ENCODE data around the gene COX4I1.

Gene COX4I1

DNA sequence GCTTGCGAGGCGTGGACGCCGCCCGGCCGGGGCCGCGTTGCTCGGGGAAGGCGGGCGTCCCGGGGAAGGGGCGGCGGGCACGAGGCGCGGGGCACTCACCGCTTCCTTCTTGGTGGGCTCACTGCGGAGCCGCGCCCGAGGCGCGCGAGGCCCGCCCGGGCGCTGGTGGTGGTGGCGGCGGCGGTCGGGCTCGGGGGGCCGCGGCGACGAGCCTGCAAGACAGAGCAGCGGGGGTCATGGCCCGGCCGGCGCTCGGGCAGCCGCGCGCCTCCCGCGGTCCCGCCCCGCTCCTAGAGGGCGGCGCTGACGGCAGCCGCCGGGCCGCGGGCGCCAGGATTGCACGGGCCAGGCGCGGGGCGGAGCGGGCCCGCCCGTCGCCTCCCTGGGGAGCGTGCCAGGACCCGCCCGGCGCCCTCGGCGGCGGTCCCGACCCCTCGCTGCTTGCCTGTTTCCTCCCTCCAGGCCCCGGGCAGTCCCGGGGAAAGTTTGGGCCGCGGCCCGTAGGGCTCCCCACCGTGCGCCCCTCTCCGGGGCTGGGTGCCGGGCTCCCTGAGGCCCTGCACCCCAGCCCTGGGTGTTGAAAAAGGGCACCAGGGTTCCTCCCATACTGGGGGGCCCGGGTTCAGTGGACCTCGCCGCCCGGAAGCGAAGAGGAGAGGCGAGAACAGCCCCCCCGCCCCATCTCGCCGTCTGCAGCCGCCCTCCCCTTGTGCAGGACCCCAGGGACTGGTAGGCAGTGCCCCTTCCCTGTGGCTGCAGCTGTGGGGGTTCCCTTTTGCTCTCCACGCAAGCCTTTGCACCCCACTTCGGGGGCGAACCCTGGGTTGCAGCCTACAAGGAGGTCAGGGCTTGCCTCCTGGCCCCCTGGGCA, 48.4 kb upstream of the COX4I1 start, which contains the start of gene C16orf74:
Gene C16orf74, minus strand, starts transcription at position 270 of the 871 bp plus-strand sequence. CDS start 15,879 bp downstream, outside the sequence.
- H3K4me1 ChIP-seq (ENCODE audit: insufficient read depth, low read length): peaks cover 11% of the 10 kb centered on the region
- DNase-seq (peak; percentile 20), ATAC-seq (ENCODE audit: insufficient read depth, low read depth) (peak; percentile 82)
- H3K27me3 ChIP-seq (ENCODE audit: insufficient read depth, low read length, poor library complexity): peaks cover 33% of the 10 kb centered on the region
- TF ChIP-seq EZH2 (IDR thresholded peaks at IDR 0.05; ENCODE audit: borderline replicate concordance, low read depth, low read length, severe bottlenecking): peak; percentile 62
- TF ChIP-seq, protein P1, sequence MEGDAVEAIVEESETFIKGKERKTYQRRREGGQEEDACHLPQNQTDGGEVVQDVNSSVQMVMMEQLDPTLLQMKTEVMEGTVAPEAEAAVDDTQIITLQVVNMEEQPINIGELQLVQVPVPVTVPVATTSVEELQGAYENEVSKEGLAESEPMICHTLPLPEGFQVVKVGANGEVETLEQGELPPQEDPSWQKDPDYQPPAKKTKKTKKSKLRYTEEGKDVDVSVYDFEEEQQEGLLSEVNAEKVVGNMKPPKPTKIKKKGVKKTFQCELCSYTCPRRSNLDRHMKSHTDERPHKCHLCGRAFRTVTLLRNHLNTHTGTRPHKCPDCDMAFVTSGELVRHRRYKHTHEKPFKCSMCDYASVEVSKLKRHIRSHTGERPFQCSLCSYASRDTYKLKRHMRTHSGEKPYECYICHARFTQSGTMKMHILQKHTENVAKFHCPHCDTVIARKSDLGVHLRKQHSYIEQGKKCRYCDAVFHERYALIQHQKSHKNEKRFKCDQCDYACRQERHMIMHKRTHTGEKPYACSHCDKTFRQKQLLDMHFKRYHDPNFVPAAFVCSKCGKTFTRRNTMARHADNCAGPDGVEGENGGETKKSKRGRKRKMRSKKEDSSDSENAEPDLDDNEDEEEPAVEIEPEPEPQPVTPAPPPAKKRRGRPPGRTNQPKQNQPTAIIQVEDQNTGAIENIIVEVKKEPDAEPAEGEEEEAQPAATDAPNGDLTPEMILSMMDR (IDR thresholded peaks at IDR 0.05; ENCODE audit: borderline replicate concordance, extremely low read depth, low read length, poor library complexity, severe bottlenecking): no peak
- H3K79me2 ChIP-seq (ENCODE audit: insufficient read depth, low read length): no peaks in the 10 kb centered on the region
- H4K20me1 ChIP-seq (ENCODE audit: insufficient read depth, low read length): peaks cover 10% of the 10 kb centered on the region; the same call in 1 of the 2 replicates
- H3K9me3 ChIP-seq (ENCODE audit: insufficient read depth, low read length, severe bottlenecking): no peaks in the 10 kb centered on the region
- peak within 1 kb of the TSS in 1 of 2 experiments; percentile 45; a peak in 2 of 4 replicates for H3K4me3 ChIP-seq (ENCODE audit: low read depth in 1 of 2, low read length in 2 of 2)
- H3K4me2 ChIP-seq (ENCODE audit: insufficient read depth, low read length): peak within 1 kb of the TSS; percentile 66
- H2AFZ ChIP-seq (ENCODE audit: low read depth, low read length): peak within 1 kb of the TSS; percentile 45
- H3K27ac ChIP-seq (ENCODE audit: low read length): no peak within 1 kb of the TSS
- H3K36me3 ChIP-seq (ENCODE audit: insufficient read depth, low read length): no peaks in the 10 kb centered on the region
- peak within 1 kb of the TSS; percentile 32; the same call in 1 of the 2 replicates for H3K9ac ChIP-seq (ENCODE audit: low read depth, low read length)

DNA sequence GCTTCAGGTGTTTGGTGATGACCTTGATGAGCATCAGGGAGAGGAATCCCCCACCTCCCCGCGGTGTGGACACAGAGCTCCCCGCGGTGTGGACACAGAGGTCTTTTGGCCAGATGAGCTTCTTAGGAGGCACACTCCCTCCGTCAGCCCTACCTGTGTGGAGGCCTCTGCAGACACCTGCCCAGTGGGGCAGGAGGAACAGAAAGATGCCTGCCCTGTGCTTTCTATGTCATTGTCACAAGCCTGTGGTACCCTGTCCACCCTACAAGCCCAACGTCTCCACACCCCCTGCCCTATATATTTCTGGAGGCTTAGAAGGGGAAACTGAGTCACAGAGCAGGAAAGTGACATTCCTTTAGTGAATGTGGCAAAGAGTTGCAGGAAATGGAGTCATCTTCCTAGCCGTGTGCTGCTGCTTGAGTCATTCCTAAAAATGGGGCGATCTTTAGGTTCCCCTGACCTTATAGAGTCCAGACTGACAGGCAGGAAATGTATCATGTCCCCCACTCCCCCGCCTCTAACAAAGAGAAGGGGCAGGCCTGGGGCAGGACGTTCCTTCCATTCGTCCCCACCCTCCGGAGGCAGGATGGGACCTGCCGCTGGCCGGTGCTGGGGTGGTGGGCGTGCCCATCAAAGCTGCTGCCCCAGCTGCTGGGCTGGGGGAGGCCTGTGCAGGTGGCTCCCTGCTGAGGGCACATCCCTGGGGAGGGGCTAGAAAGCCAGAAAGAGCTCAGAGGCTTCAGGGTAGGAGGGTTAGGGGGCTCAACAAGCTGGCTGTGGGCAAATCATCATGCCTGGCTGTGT, 47.6 kb upstream of the COX4I1 start:
- ATAC-seq (ENCODE audit: insufficient read depth, low read depth): no peak
- Histone ChIP-seq H2AFZ (ENCODE audit: low read depth, low read length) (no peak overlapping the region), H3K27me3 (ENCODE audit: insufficient read depth, low read length, poor library complexity) (peaks cover 31% of the 10 kb centered on the region), H3K4me2 (ENCODE audit: insufficient read depth, low read length) (no peak overlapping the region), H3K79me2 (ENCODE audit: insufficient read depth, low read length) (no peaks in the 10 kb centered on the region), H3K4me1 (ENCODE audit: insufficient read depth, low read length) (peaks cover 11% of the 10 kb centered on the region), H3K27ac (ENCODE audit: low read length) (no peak overlapping the region), H3K4me3 (ENCODE audit: low read depth in 1 of 2, low read length in 2 of 2) (no peak overlapping the region), H3K9me3 (ENCODE audit: insufficient read depth, low read length, severe bottlenecking) (no peaks in the 10 kb centered on the region), H3K9ac (ENCODE audit: low read depth, low read length) (no peak overlapping the region), H3K36me3 (ENCODE audit: insufficient read depth, low read length) (no peaks in the 10 kb centered on the region), H4K20me1 (ENCODE audit: insufficient read depth, low read length) (peaks cover 10% of the 10 kb centered on the region; the same call in 1 of the 2 replicates)
- DNase-seq: no peak
- TF ChIP-seq, protein P1 (IDR thresholded peaks at IDR 0.05; ENCODE audit: borderline replicate concordance, extremely low read depth, low read length, poor library complexity, severe bottlenecking): no peak
- TF ChIP-seq EZH2 (IDR thresholded peaks at IDR 0.05; ENCODE audit: borderline replicate concordance, low read depth, low read length, severe bottlenecking): no peak

DNA sequence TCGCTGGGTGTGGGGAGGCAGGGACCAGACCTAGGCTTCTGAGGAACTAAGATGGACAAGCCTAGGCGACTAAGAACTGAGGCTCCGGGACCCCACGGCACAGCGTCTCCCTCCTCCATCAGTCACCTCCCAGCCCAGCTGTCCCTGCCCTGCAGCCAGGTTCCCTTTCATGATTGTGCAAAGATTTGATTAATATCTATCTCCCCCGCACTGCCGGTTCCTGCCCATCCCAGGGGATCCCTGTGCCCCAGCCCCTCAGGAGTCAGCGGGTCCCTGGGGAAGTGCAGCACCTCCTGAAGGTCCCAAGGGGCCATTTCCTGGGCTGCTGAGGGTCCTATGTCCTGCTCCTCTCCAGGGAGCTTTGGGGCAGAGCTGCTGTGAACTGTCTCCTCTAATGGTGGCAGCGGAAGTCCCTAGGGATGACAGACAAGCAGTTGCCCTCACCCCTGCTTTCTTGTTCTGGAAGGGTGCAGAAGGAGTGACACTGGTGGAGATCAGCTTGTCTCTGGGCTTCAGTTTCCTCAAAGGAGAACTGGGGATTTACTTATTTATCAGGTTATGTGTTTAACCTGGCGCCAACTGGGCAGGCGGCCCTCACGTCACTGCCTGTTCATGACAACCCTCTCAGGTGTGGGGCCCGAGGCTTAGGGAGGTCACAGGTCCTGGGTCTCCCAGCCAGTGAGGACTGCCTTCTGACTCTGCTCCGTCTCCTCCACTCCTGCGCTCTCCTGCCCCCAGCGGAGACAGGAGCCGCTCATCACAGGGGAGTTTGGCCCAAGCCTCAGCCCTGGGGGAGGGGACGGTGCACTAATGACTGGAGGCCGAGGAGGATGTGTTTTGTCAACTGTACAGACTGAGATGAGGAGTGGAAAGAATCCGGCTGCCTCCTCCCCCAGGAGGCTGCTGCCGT, 46.7 kb upstream of the COX4I1 start:
- Histone ChIP-seq H3K36me3 (ENCODE audit: insufficient read depth, low read length) (no peaks in the 10 kb centered on the region), H4K20me1 (ENCODE audit: insufficient read depth, low read length) (peaks cover 10% of the 10 kb centered on the region; the same call in 1 of the 2 replicates), H3K4me3 (ENCODE audit: low read depth in 1 of 2, low read length in 2 of 2) (no peak overlapping the region), H3K79me2 (ENCODE audit: insufficient read depth, low read length) (no peaks in the 10 kb centered on the region), H3K4me2 (ENCODE audit: insufficient read depth, low read length) (no peak overlapping the region), H3K9ac (ENCODE audit: low read depth, low read length) (no peak overlapping the region), H3K27ac (ENCODE audit: low read length) (no peak overlapping the region), H2AFZ (ENCODE audit: low read depth, low read length) (no peak overlapping the region), H3K9me3 (ENCODE audit: insufficient read depth, low read length, severe bottlenecking) (no peaks in the 10 kb centered on the region), H3K27me3 (ENCODE audit: insufficient read depth, low read length, poor library complexity) (peaks cover 30% of the 10 kb centered on the region), H3K4me1 (ENCODE audit: insufficient read depth, low read length) (peaks cover 11% of the 10 kb centered on the region)
- DNase-seq (no peak), ATAC-seq (ENCODE audit: insufficient read depth, low read depth) (no peak)
- no peak for TF ChIP-seq EZH2 (IDR thresholded peaks at IDR 0.05; ENCODE audit: borderline replicate concordance, low read depth, low read length, severe bottlenecking)
- TF ChIP-seq, protein P1 (IDR thresholded peaks at IDR 0.05; ENCODE audit: borderline replicate concordance, extremely low read depth, low read length, poor library complexity, severe bottlenecking): no peak

Measured in DND-41 (cell line).